Peyer's patch (tissue), 4 donors: ENCODE measurements around the gene FAM234B.

Experiments
- POLR2A ChIP-seq, 2 donors: fragments of 450-650 bp; IDR thresholded peaks; one replicate each; pipeline ENCODE4 v1.5.1; 2017; ENCODE audit warnings: antibody characterized with exemption in 2 of 2, mild to moderate bottlenecking in 2 of 2, moderate library complexity in 2 of 2
- TF ChIP-seq, protein P1 (sequence below), 6 experiments: fragments of 450-650 bp in 4 of 6; fragments of 200-600 bp in 2 of 6; sonication (generic) in 1 of 6; IDR thresholded peaks; one replicate each; pipeline ENCODE4 v1.5.1; 2017 to 2019; ENCODE audit warnings: antibody characterized with exemption in 6 of 6, mild to moderate bottlenecking in 3 of 6, moderate library complexity in 1 of 6

DNA sequence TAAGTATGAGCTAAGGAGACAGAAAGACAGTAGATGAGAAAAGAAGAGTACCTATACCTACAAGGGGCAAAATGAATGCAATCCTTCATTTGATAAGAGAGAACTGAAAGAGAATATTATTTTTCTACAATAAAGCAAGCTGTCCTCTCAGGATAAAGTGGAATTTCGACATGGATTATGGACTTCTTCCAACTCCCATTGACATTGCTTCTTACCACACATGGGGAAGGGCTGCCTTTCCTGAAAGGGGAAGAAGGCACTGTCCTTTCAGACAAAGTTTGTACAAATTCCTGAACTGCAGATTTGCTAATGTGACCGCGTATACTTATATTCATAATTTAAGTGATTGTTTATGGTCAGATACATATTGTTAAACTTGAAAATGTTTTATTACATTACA, 39.8 kb upstream of the FAM234B start:
- no peak for TF ChIP-seq POLR2A (IDR thresholded peaks at IDR 0.05)
- TF ChIP-seq, protein P1, sequence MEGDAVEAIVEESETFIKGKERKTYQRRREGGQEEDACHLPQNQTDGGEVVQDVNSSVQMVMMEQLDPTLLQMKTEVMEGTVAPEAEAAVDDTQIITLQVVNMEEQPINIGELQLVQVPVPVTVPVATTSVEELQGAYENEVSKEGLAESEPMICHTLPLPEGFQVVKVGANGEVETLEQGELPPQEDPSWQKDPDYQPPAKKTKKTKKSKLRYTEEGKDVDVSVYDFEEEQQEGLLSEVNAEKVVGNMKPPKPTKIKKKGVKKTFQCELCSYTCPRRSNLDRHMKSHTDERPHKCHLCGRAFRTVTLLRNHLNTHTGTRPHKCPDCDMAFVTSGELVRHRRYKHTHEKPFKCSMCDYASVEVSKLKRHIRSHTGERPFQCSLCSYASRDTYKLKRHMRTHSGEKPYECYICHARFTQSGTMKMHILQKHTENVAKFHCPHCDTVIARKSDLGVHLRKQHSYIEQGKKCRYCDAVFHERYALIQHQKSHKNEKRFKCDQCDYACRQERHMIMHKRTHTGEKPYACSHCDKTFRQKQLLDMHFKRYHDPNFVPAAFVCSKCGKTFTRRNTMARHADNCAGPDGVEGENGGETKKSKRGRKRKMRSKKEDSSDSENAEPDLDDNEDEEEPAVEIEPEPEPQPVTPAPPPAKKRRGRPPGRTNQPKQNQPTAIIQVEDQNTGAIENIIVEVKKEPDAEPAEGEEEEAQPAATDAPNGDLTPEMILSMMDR (IDR thresholded peaks at IDR 0.05), result no peak
